ENCODE results near the gene PRCD.

DNA sequence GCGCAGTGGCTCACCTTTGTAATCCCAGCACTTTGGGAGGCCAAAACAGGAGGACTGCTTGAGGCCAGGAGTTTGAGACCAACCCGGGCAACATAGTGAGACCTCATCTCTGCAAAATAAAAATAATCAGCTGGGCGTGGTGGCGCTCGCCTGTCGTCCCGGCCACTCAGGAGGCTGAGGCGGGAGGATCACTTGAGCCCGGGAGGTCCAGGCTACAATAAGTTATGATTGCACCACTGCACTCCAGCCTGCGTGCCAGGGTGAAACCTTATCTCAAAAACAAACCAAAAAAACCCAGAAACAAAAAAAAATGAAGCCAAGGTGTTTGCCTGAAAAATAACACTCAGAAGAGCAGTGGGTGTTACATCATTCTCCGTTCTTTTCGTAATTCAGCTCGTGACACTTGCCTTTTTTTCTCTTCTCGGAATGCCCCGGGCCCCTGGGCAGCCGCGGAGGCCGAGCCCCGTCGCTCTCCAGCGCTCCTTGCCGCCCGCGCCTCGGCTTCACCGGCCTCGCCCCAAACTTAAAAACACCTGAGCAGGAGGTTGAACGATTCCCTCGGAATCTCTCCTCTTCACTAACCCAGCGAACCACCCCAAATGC is 17.0 kb downstream of the PRCD start:
- TF ChIP-seq, protein P1, sequence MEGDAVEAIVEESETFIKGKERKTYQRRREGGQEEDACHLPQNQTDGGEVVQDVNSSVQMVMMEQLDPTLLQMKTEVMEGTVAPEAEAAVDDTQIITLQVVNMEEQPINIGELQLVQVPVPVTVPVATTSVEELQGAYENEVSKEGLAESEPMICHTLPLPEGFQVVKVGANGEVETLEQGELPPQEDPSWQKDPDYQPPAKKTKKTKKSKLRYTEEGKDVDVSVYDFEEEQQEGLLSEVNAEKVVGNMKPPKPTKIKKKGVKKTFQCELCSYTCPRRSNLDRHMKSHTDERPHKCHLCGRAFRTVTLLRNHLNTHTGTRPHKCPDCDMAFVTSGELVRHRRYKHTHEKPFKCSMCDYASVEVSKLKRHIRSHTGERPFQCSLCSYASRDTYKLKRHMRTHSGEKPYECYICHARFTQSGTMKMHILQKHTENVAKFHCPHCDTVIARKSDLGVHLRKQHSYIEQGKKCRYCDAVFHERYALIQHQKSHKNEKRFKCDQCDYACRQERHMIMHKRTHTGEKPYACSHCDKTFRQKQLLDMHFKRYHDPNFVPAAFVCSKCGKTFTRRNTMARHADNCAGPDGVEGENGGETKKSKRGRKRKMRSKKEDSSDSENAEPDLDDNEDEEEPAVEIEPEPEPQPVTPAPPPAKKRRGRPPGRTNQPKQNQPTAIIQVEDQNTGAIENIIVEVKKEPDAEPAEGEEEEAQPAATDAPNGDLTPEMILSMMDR (IDR thresholded peaks at IDR 0.05) = no peak
- no peak for TF ChIP-seq POLR2A (IDR thresholded peaks at IDR 0.05)
